Heart right ventricle (tissue), 16 donors: Measurements from ENCODE around the gene ALKBH4. TPM values are rescaled to one million over a fixed set of nuclear protein-coding genes. Genes with fewer than 3 reads are reported as not detected.
"Not testable (repeated sequence)": the region's sequence is repeated elsewhere in the genome, so short reads cannot be mapped to it uniquely, and the experiment has no call there.

Experiments
- ATAC-seq, 8 donors: fragments of 200-7000 bp; cut with Tn5 transposase; one replicate each; pipeline ENCODE4 v1.9.1; 2020; ENCODE audit warnings: mild to moderate bottlenecking in 8 of 8, moderate library complexity in 8 of 8, moderate number of reproducible peaks in 1 of 8
- DNase-seq, 2 donors: peaks; one replicate each; pipeline ENCODE4 v3.0.0-alpha.2; 2020
- H3K27ac ChIP-seq, 10 donors: fragments of 200-600 bp; sonication (generic) in 2 of 10; one replicate each; pipeline versions ENCODE4 v1.5.0 to v1.8.0; 2020 to 2022; ENCODE audit warnings: mild to moderate bottlenecking in 3 of 10
- H3K27me3 ChIP-seq, 7 donors: fragments of 200-600 bp; one replicate each; pipeline ENCODE4 v1.8.0; 2021 to 2022; ENCODE audit warnings: mild to moderate bottlenecking in 2 of 7
- H3K36me3 ChIP-seq, 9 donors: fragments of 200-600 bp; sonication (generic) in 1 of 9; one replicate each; pipeline versions ENCODE4 v1.5.0 to v1.8.0; 2020 to 2022; ENCODE audit warnings: mild to moderate bottlenecking in 2 of 9
- H3K4me1 ChIP-seq, 9 donors: fragments of 200-600 bp; sonication (generic) in 1 of 9; one replicate each; pipeline versions ENCODE4 v1.5.0 to v1.8.0; 2020 to 2022; ENCODE audit warnings: mild to moderate bottlenecking in 4 of 9
- H3K4me3 ChIP-seq, 10 donors: fragments of 200-600 bp; sonication (generic) in 2 of 10; one replicate each; pipeline versions ENCODE4 v1.5.0 to v1.8.0; 2020 to 2022; ENCODE audit warnings: mild to moderate bottlenecking in 7 of 10, moderate library complexity in 2 of 10
- H3K9me3 ChIP-seq, 11 donors: fragments of 200-600 bp in 10 of 11; sonication (generic) in 2 of 11; one replicate each; pipeline versions ENCODE4 v1.5.0 to v1.8.0; 2013 to 2022; ENCODE audit warnings: mild to moderate bottlenecking in 2 of 11, control low read depth in 1 of 11, moderate library complexity in 1 of 11
- CTCF ChIP-seq, 9 donors: fragments of 200-600 bp; sonication (generic) in 2 of 9; IDR thresholded peaks; one replicate each; pipeline versions ENCODE4 v1.5.0 to v1.8.0; 2021 to 2022; ENCODE audit warnings: antibody characterized with exemption in 9 of 9, mild to moderate bottlenecking in 5 of 9, moderate library complexity in 1 of 9
- WGBS, 2 donors: extraction: QIAGEN DNeasy Blood & Tissue Kit; methylation state at CpG; one replicate each; pipeline ENCODE4 v1.1.7; 2013; ENCODE audit warnings: inconsistent platforms in 1 of 2; 5-methylcytosine and 5-hydroxymethylcytosine counted together
- intact Hi-C, 10 donors: fragments of 100-400 bp; cut with DNase I; formaldehyde crosslinking; loops; one replicate each; pipeline versions ENCODE4 v1.11.1 to v1.14.2; 2022
- long read RNA-seq, 3 donors: library from polyadenylated mRNA; unstranded; transcript quantifications; one replicate each; pipeline ENCODE4 v2.0.0, GENCODE V29; 2020 to 2021
- polyA plus RNA-seq, 2 donors: library from polyadenylated mRNA; stranded (reverse); fragments of 200-250 nt; gene quantifications; one replicate each; pipeline ENCODE4 v1.2.3, GENCODE V29; 2013
- total RNA-seq, 10 donors: library from RNA; stranded (reverse); fragmentation: NEBNext Ultra II Directional in 3 of 10; extraction: Animal tissue kit (Norgen Biotek cat#: 25700) in 3 of 10; gene quantifications; one replicate each; pipeline versions ENCODE4 v1.2.1 to v1.2.4, GENCODE V29; 2021 to 2023
- donor health status: Arrhythmogenic right ventricular cardiomyopathy.
- donor health status: ischemic (EF 13 %, LVEDD 7.1; RV severe dilation, severe dysfunction).
- donor health status: healthy with polysubstance abuse.
- donor health status: DM: no; HTN: yes; CAD: no.
- donor health status: DM: no; HTN: no; CAD: no.
- donor health status: ischemic (EF 25% LVEDD 6.9; RV normal size, moderate dysfunction).
- donor health status: ischemic (EF 25% LVEDD 5.7; RV mildly dilated, moderate dysfunction).
- donor health status: healthy.
- donor health status: DM: yes; HTN: yes; CAD: no.
- donor health status: Ischemic cardiomyopathy.
- donor health status: ischemic (EF 35%, LVEDD 5.7; RV mildly dilated, moderate dysfunction).
- donor health status: nonischemic (EF 11% LVEDD 7.7; RV severe dilation, severe dysfunction).
- donor health status: DM: yes; HTN: yes; CAD: no.
- donor health status: PGD.
- donor health status: ischemic (EF 29% LVEDD 5.4; RV normal size, mild dysfunction).
- donor health status: nonischemic (EF 23%, LVEDD 6.1; RV moderate dilation, normal function).

ALKBH4 gene
- total RNA-seq, result 1 to 10 TPM; 4.4 to 8.6 (median 6.2) TPM
- polyA plus RNA-seq, result 1 to 10 TPM; 7.9 TPM
- long read RNA-seq, donor 1, transcript ALKBH4-201 (3 exons, 2,105 nt), result major isoform, 6 of 8 reads
- long read RNA-seq, donor 1, partial matches to known transcripts, result 1 of 8 reads
- long read RNA-seq, donor 1, other reads (novel, unspliced or antisense), result 1 of 8 reads
- long read RNA-seq, donor 2, transcript ALKBH4-201 (3 exons, 2,105 nt), result major isoform, 9 of 12 reads
- long read RNA-seq, donor 2, partial matches to known transcripts, result 0 of 12 reads
- long read RNA-seq, donor 2, other reads (novel, unspliced or antisense), result 2 of 12 reads
- long read RNA-seq, donor 3, transcript ALKBH4-201 (3 exons, 2,105 nt), result major isoform, 23 of 29 reads
- long read RNA-seq, donor 3, partial matches to known transcripts, result 0 of 29 reads
- long read RNA-seq, donor 3, other reads (novel, unspliced or antisense), result 3 of 29 reads

- Histone ChIP-seq H3K4me1 (peaks cover 4 to 26% (median 23%) of the 10 kb centered on the region in 9 donors), H3K27me3 (no peaks in the 10 kb centered on the region), H3K9me3 (no peaks in the 10 kb centered on the region), H3K27ac (peak within 1 kb of the TSS in 9 of 10 donors; percentile 53 to 94 (median 82)), H3K4me3 (peak within 1 kb of the TSS; percentile 74 to 100 (median 91)), H3K36me3 (peaks cover 0 to 23% (median 3%) of the 10 kb centered on the region in 9 donors)
- ATAC-seq (peak; percentile 93 to 98 (median 96)), DNase-seq (peak; percentile 94 to 96)
- peak in 7 of 9 donors; percentile 17 to 51 (median 36) for TF ChIP-seq CTCF (IDR thresholded peaks at IDR 0.05)
- intact Hi-C loops, result loop anchor here in 2 of 10 donors (5.0 to 10.0 kb wide), 3 partner anchors 50 to 180 kb away; partner anchors contain the start of gene SH2B2 (in 1 of the 2)
- 0% methylated on average over 79 to 81 of the region's 81 CpGs for WGBS, 2 donors
These were observed at the start of gene ALKBH4, which contains the start of gene LRWD1 for GRCh38 chr7:102464577-102465280. Gene ALKBH4, minus strand, starts transcription at chr7:102464863. Its CDS starts 27 bp downstream, at chr7:102464836. Gene LRWD1, plus strand, starts transcription at chr7:102464984. Its CDS starts 97 bp downstream, at chr7:102465081.

- H3K4me1 ChIP-seq, H3K36me3 ChIP-seq, intact Hi-C loops, H3K9me3 ChIP-seq, H3K27me3 ChIP-seq: not testable (repeated sequence)
- ATAC-seq (peak in 6 of 8 donors; percentile 5 to 20 (median 10)), DNase-seq (peak; percentile 32 to 54)
- peak overlapping the region in 6 of 10 donors; percentile 14 to 37 (median 27) for H3K4me3 ChIP-seq
- 5 to 15% methylated on average over 4 to 5 of the region's 5 CpGs for WGBS, 2 donors
- peak overlapping the region in 8 of 10 donors; percentile 57 to 81 (median 75) for H3K27ac ChIP-seq
These were observed 48.1 kb upstream of the ALKBH4 start for GRCh38 chr7:102512642-102513221.

GRCh38 chr7:102511860-102512522, 47.3 kb upstream of the ALKBH4 start:
- intact Hi-C loops, H3K9me3 ChIP-seq, H3K4me3 ChIP-seq, DNase-seq, H3K4me1 ChIP-seq, H3K36me3 ChIP-seq, H3K27ac ChIP-seq, H3K27me3 ChIP-seq: not testable (repeated sequence)
- ATAC-seq, result peak; percentile 66 to 82 (median 78)
- no CpG with 5 or more reads among the region's 30 CpGs for WGBS, 2 donors

- H3K4me3 ChIP-seq, result not testable (repeated sequence)
These were observed 45.9 kb upstream of the ALKBH4 start for GRCh38 chr7:102510575-102510974.

GRCh38 chr7:102507410-102508088, 42.9 kb upstream of the ALKBH4 start:
- peak in 1 of 2 donors; percentile 2 for DNase-seq
- H3K27ac ChIP-seq, result not testable (repeated sequence)

More at GRCh38 chr7:102510575-102510974, 45.9 kb upstream of the ALKBH4 start:
- H3K36me3 ChIP-seq, ATAC-seq, H3K27ac ChIP-seq, H3K4me1 ChIP-seq, H3K9me3 ChIP-seq, H3K27me3 ChIP-seq, intact Hi-C loops: not testable (repeated sequence)
- WGBS, 2 donors, result 74 to 75% methylated on average over 4 of the region's 8 CpGs
- peak; percentile 2 to 6 for DNase-seq

GRCh38 chr7:102505298-102506185, 40.9 kb upstream of the ALKBH4 start:
- H3K36me3 ChIP-seq, intact Hi-C loops, H3K4me1 ChIP-seq, H3K27ac ChIP-seq, DNase-seq, H3K4me3 ChIP-seq, H3K9me3 ChIP-seq, H3K27me3 ChIP-seq: not testable (repeated sequence)
- 79 to 82% methylated on average over 5 of the region's 24 CpGs for WGBS, 2 donors
- ATAC-seq, result peak in 7 of 8 donors; percentile 7 to 70 (median 38)

More at GRCh38 chr7:102507410-102508088, 42.9 kb upstream of the ALKBH4 start:
- H3K27me3 ChIP-seq, intact Hi-C loops, H3K9me3 ChIP-seq, H3K4me3 ChIP-seq, H3K36me3 ChIP-seq, ATAC-seq, H3K4me1 ChIP-seq: not testable (repeated sequence)
- WGBS, 2 donors, result 89% methylated on average over 2 of the region's 8 CpGs

- H3K4me1 ChIP-seq, H3K36me3 ChIP-seq, H3K4me3 ChIP-seq, H3K9me3 ChIP-seq, intact Hi-C loops, H3K27ac ChIP-seq, DNase-seq, H3K27me3 ChIP-seq: not testable (repeated sequence)
- no CpG with 5 or more reads among the region's 12 CpGs for WGBS, 2 donors
- ATAC-seq, result peak in 2 of 8 donors; percentile 2 to 32
These were observed 38.5 kb upstream of the ALKBH4 start for GRCh38 chr7:102503141-102503540.

GRCh38 chr7:102498321-102498720, 33.7 kb upstream of the ALKBH4 start:
- H3K9me3 ChIP-seq, intact Hi-C loops, H3K27ac ChIP-seq, H3K4me3 ChIP-seq, H3K27me3 ChIP-seq, DNase-seq, H3K4me1 ChIP-seq, ATAC-seq, H3K36me3 ChIP-seq: not testable (repeated sequence)
- WGBS, 2 donors, result 93 to 95% methylated on average over 11 of the region's 16 CpGs
